Tibial artery (tissue), 4 donors: Measurements from ENCODE around the gene SCN1A.

ENCODE experiments used
- DNase-seq, 2 donors: peaks; one replicate each; pipeline ENCODE4 v3.0.0-alpha.2; 2019
- H3K27ac ChIP-seq, 2 donors: fragments of 200-600 bp; sonication (generic) in 1 of 2; 1 replicate in 1 of 2; 2 replicates in 1 of 2; pipeline ENCODE4 v1.5.1; 2018 to 2019; ENCODE audit warnings: mild to moderate bottlenecking in 1 of 2
- H3K27me3 ChIP-seq, 2 donors: fragments of 200-600 bp; sonication (generic) in 1 of 2; one replicate each; pipeline versions ENCODE4 v1.5.1 to v1.6.0; 2016 to 2019
- H3K36me3 ChIP-seq, 3 donors: fragments of 200-600 bp; sonication (generic) in 2 of 3; one replicate each; pipeline ENCODE4 v1.5.1; 2016 to 2019; ENCODE audit warnings: mild to moderate bottlenecking in 2 of 3
- H3K4me1 ChIP-seq, 4 donors: fragments of 200-600 bp; sonication (generic) in 2 of 4; 1 replicate in 3 of 4; 2 replicates in 1 of 4; pipeline ENCODE4 v1.5.1; 2016 to 2019
- H3K4me3 ChIP-seq, 2 donors: fragments of 200-600 bp; sonication (generic) in 1 of 2; 1 replicate in 1 of 2; 2 replicates in 1 of 2; pipeline ENCODE4 v1.5.1; 2018 to 2019; ENCODE audit warnings: mild to moderate bottlenecking in 2 of 2
- H3K9me3 ChIP-seq, 3 donors: fragments of 200-600 bp; sonication (generic) in 1 of 3; one replicate each; pipeline ENCODE4 v1.5.1; 2016 to 2019
- intact Hi-C: fragments of 100-400 bp; cut with DNase I; formaldehyde crosslinking; loops from one replicate; pipeline ENCODE4 v1.15.0; 2023; ENCODE audit warnings: low total_unique reads
- TF ChIP-seq, protein P1 (sequence below), 2 experiments: fragments of 200-600 bp in 1 of 2; fragments of 450-650 bp in 1 of 2; IDR thresholded peaks; one replicate each; pipeline ENCODE4 v1.5.1; 2017 to 2019; ENCODE audit warnings: antibody characterized with exemption in 2 of 2, mild to moderate bottlenecking in 1 of 2, moderate library complexity in 1 of 2

Gene SCN1A

DNA sequence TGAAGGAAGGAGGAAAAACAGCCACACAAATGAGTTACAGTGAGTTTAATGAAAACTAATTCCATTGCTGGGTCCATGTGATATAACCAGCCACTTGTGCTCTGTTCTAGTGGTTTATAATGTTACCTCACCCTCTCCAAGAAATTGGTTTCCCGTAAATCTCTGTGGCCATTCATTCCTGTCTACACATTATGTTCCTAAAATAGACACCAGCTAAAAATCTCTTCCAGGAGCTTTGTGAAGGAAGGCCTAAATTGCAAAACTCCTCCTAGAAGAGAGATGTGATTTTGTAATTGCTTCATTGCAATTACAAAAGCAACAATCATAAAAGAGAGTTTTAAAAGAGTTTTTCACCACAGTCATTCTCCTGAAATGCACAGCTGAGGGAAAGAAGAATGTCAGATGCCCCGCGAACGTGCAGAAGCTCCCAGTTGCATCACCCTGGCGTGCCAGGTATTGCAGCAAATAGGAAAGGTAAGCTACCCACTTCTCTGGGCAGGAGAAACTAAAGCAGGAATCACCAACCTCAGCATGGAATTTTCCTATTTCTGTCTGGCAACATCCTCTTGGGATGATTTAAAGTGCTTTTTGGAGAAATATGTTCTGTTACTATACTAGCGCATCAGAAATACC, 1.7 kb downstream of the SCN1A start:
- H3K36me3 ChIP-seq: no peaks in the 10 kb centered on the region
- intact Hi-C loops: loop anchor here (5.0 kb wide), 1 partner anchor 174 kb away; the partner anchor contains the start of gene TTC21B
- H3K4me3 ChIP-seq: no peak overlapping the region
- TF ChIP-seq, protein P1, sequence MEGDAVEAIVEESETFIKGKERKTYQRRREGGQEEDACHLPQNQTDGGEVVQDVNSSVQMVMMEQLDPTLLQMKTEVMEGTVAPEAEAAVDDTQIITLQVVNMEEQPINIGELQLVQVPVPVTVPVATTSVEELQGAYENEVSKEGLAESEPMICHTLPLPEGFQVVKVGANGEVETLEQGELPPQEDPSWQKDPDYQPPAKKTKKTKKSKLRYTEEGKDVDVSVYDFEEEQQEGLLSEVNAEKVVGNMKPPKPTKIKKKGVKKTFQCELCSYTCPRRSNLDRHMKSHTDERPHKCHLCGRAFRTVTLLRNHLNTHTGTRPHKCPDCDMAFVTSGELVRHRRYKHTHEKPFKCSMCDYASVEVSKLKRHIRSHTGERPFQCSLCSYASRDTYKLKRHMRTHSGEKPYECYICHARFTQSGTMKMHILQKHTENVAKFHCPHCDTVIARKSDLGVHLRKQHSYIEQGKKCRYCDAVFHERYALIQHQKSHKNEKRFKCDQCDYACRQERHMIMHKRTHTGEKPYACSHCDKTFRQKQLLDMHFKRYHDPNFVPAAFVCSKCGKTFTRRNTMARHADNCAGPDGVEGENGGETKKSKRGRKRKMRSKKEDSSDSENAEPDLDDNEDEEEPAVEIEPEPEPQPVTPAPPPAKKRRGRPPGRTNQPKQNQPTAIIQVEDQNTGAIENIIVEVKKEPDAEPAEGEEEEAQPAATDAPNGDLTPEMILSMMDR (IDR thresholded peaks at IDR 0.05): no peak
- DNase-seq: no peak
- H3K27me3 ChIP-seq: peaks cover 0 to 4% of the 10 kb centered on the region in 2 donors
- H3K27ac ChIP-seq: no peak overlapping the region
- H3K9me3 ChIP-seq: no peaks in the 10 kb centered on the region
- peaks cover 0 to 6% (median 2%) of the 10 kb centered on the region in 4 donors for H3K4me1 ChIP-seq

DNA sequence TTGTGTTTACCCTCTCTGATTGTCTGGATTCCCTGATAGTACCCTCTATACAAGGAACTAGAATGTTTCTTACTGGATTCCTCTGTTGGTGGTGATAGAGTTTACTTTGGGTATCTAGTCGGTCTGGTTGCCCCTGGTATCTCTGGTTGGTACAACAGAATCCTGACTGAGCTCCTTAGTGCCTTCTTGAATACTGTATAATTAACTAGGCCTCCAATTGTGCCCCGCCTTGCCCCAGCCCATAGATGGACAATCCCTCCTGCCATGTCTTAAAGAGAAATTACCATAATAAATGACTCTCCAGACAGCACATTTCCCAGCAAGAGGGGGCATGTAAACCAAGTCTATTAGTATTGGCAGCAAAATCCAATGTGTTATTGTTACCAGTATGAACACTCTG, 2.3 kb downstream of the SCN1A start:
- no peak overlapping the region for H3K27ac ChIP-seq
- peaks cover 0 to 4% of the 10 kb centered on the region in 2 donors for H3K27me3 ChIP-seq
- no peak for DNase-seq
- intact Hi-C loops: loop anchor here (5.0 kb wide), 1 partner anchor 173 kb away; the partner anchor contains the start of gene TTC21B
- H3K36me3 ChIP-seq: no peaks in the 10 kb centered on the region
- no peaks in the 10 kb centered on the region for H3K9me3 ChIP-seq
- peaks cover 0 to 6% (median 2%) of the 10 kb centered on the region in 4 donors for H3K4me1 ChIP-seq
- H3K4me3 ChIP-seq: no peak overlapping the region
- TF ChIP-seq, protein P1 (IDR thresholded peaks at IDR 0.05): no peak

DNA sequence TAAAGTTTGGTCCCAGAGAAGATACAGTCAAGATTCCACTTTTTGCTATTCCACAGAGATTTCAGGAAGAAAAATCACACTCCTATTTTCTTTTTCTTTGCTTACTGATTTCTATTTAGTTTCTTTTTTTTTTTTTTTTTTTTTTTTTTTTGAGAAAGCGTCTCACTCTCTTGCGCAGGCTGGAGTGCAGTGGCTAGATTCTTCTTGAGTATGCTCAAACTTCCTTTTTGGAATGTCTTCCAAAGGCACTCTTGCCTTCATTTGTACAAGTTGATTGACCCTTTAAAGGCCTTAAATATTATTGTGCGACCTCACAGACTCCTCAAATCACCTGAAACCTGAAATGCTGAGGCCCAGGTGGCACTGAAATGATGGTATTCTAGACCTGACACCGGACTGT, 9.6 kb downstream of the SCN1A start:
- no peaks in the 10 kb centered on the region for H3K9me3 ChIP-seq
- intact Hi-C loops: no loop called here
- no peaks in the 10 kb centered on the region for H3K36me3 ChIP-seq
- TF ChIP-seq, protein P1 (IDR thresholded peaks at IDR 0.05): no peak
- no peak for DNase-seq
- no peaks in the 10 kb centered on the region for H3K27me3 ChIP-seq
- H3K27ac ChIP-seq: no peak overlapping the region
- no peaks in the 10 kb centered on the region for H3K4me1 ChIP-seq
- no peak overlapping the region for H3K4me3 ChIP-seq

DNA sequence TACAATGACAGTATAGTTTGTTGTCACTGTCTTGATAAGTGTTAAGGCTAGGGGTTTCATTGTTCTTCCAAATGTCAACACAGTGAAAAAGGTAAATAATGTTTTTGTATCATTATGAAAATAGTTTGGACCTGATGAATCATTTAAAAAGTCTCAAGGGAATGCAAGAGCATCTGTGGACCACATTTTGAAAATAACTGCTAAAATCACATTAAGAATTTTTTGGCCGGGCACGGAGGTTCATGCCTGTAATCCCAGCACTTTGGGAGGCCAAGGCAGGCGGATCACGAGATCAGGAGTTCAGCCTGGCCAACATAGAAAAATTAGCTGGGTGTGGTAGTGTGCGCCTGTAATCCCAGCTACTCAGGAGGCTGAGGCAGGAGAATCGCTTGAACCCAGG, 10.3 kb downstream of the SCN1A start:
- Histone ChIP-seq H3K27me3 (no peaks in the 10 kb centered on the region), H3K4me3 (no peak overlapping the region), H3K27ac (no peak overlapping the region), H3K9me3 (no peaks in the 10 kb centered on the region), H3K4me1 (no peaks in the 10 kb centered on the region), H3K36me3 (no peaks in the 10 kb centered on the region)
- TF ChIP-seq, protein P1 (IDR thresholded peaks at IDR 0.05): no peak
- intact Hi-C loops: no loop called here
- no peak for DNase-seq

DNA sequence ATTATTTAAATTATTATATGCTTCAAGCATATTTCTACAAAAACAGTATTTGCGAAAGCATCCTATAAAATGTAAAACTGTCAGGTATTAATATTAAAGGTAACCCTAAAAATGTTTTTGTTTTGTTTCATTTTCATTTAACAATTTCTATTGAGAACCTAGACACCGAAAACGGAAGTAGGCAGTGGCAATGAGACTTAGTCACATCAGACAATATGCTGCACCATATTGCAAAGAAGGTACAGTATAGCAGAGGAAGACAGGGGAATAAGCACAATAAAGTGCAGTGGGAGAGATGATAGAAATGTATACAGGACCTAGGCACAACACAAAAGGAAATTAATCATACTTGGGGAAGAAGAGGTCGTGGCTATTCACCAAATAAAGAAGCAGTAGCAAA, 12.2 kb downstream of the SCN1A start:
- H3K9me3 ChIP-seq: no peaks in the 10 kb centered on the region
- no peak overlapping the region for H3K27ac ChIP-seq
- H3K27me3 ChIP-seq: no peaks in the 10 kb centered on the region
- intact Hi-C loops: no loop called here
- no peak overlapping the region for H3K4me3 ChIP-seq
- no peaks in the 10 kb centered on the region for H3K36me3 ChIP-seq
- no peaks in the 10 kb centered on the region for H3K4me1 ChIP-seq
- TF ChIP-seq, protein P1 (IDR thresholded peaks at IDR 0.05): no peak
- no peak for DNase-seq
